Measurements from ENCODE around the gene EFNA5. TPM values are rescaled to one million over a fixed set of nuclear protein-coding genes. Genes with fewer than 3 reads are reported as not detected.

The EFNA5 gene
- total RNA-seq, 2 donors from 2014 or later, result 6.0 to 13.5 TPM

GRCh38 chr5:107388141-107388861, 282.4 kb downstream of the EFNA5 start:
- ATAC-seq (ENCODE audit: insufficient number of reproducible peaks, low FRiP score, low read depth) (no peak), DNase-seq (ENCODE audit: low spot score) (no peak)
- Histone ChIP-seq H3K4me3 (no peak overlapping the region), H3K4me1 (ENCODE audit: control insufficient read depth in 1 of 2, low read depth in 2 of 2) (peaks cover 11 to 15% of the 10 kb centered on the region in 2 donors), H3K27me3 (replicated peaks; ENCODE audit: insufficient read depth) (no peaks in the 10 kb centered on the region), H3K36me3 (no peaks in the 10 kb centered on the region), H3K27ac (no peak overlapping the region), H3K9me3 (no peaks in the 10 kb centered on the region)
- no peak for TF ChIP-seq CTCF (IDR thresholded peaks at IDR 0.05)

- H3K4me3 ChIP-seq, result no peak overlapping the region
- H3K36me3 ChIP-seq, result no peaks in the 10 kb centered on the region
- no peaks in the 10 kb centered on the region for H3K27me3 ChIP-seq (replicated peaks; ENCODE audit: insufficient read depth)
- TF ChIP-seq CTCF (IDR thresholded peaks at IDR 0.05), result no peak
- H3K4me1 ChIP-seq (ENCODE audit: control insufficient read depth in 1 of 2, low read depth in 2 of 2), result peaks cover 11 to 15% of the 10 kb centered on the region in 2 donors
- H3K9me3 ChIP-seq, result no peaks in the 10 kb centered on the region
- H3K27ac ChIP-seq, result no peak overlapping the region
- ATAC-seq (ENCODE audit: insufficient number of reproducible peaks, low FRiP score, low read depth) (no peak), DNase-seq (ENCODE audit: low spot score) (no peak)
Observed at GRCh38 chr5:107387526-107388140, 283.1 kb downstream of the EFNA5 start.

- no peak overlapping the region for H3K27ac ChIP-seq
- no peak for TF ChIP-seq CTCF (IDR thresholded peaks at IDR 0.05)
- H3K4me3 ChIP-seq, result no peak overlapping the region
- no peaks in the 10 kb centered on the region for H3K27me3 ChIP-seq (replicated peaks; ENCODE audit: insufficient read depth)
- DNase-seq (ENCODE audit: low spot score) (no peak), ATAC-seq (ENCODE audit: insufficient number of reproducible peaks, low FRiP score, low read depth) (no peak)
- peaks cover 11 to 15% of the 10 kb centered on the region in 2 donors for H3K4me1 ChIP-seq (ENCODE audit: control insufficient read depth in 1 of 2, low read depth in 2 of 2)
- no peaks in the 10 kb centered on the region for H3K9me3 ChIP-seq
- H3K36me3 ChIP-seq, result no peaks in the 10 kb centered on the region
Observed at GRCh38 chr5:107385708-107386107, 285.0 kb downstream of the EFNA5 start.

DNA sequence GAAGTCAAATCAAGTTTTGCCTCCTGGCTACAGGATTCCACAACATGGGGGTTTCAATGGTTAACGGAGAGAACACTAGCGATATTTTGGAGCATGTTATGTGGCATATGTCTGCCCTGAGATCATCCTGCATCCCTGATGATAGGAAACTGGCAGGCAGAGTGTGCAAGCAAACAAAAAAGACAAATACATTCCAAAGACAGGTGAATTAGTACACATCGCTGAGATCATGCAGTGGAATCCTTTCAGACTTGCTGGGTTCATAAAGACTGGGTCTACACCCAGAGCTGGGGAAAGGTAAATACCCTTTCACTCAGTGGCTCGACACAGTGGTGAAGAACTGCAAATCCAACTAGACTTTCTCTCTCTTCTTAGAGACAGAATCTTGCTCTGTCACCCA, 286.5 kb downstream of the EFNA5 start:
- no peaks in the 10 kb centered on the region for H3K9me3 ChIP-seq
- H3K4me3 ChIP-seq, result no peak overlapping the region
- no peak for TF ChIP-seq CTCF (IDR thresholded peaks at IDR 0.05)
- H3K4me1 ChIP-seq (ENCODE audit: control insufficient read depth in 1 of 2, low read depth in 2 of 2), result peaks cover 8 to 15% of the 10 kb centered on the region in 2 donors
- no peaks in the 10 kb centered on the region for H3K36me3 ChIP-seq
- no peak for DNase-seq (ENCODE audit: low spot score)
- no peak overlapping the region for H3K27ac ChIP-seq
- no peaks in the 10 kb centered on the region for H3K27me3 ChIP-seq (replicated peaks; ENCODE audit: insufficient read depth)
- ATAC-seq (ENCODE audit: insufficient number of reproducible peaks, low FRiP score, low read depth), result no peak

DNA sequence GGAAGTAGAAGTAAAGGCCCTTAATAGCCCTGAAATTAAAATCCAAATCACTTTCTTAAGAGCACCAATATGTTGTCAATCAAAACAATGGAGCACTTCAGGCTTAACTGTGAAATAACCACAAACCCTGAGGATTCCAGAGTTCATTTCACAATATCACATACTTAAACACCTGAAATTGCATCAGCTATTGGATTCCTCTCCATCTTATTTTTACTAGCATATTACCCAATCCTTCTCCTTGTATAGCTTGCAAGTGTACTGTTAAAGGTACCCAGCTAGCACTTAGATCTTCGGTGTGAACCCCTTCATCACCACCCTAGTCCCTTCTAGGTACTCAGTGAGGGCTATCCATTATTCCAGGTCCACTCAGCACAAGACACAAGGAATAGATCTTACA, 287.3 kb downstream of the EFNA5 start:
- H3K4me1 ChIP-seq (ENCODE audit: control insufficient read depth in 1 of 2, low read depth in 2 of 2), result peaks cover under 1 to 9% of the 10 kb centered on the region in 2 donors
- no peaks in the 10 kb centered on the region for H3K27me3 ChIP-seq (replicated peaks; ENCODE audit: insufficient read depth)
- TF ChIP-seq CTCF (IDR thresholded peaks at IDR 0.05), result no peak
- H3K4me3 ChIP-seq, result no peak overlapping the region
- H3K9me3 ChIP-seq, result no peaks in the 10 kb centered on the region
- H3K36me3 ChIP-seq, result no peaks in the 10 kb centered on the region
- no peak for ATAC-seq (ENCODE audit: insufficient number of reproducible peaks, low FRiP score, low read depth)
- no peak for DNase-seq (ENCODE audit: low spot score)
- no peak overlapping the region for H3K27ac ChIP-seq
